Stimulated activated naive CD4-positive, alpha-beta T cell treated with Interleukin-2 at 50 U/mL for 16 hours (primary cell): Measurements from ENCODE around the gene TMEM150B.

Experiments
- DNase-seq: peaks from one replicate; lab custom pipeline; 2025; lab: John Stamatoyannopoulos, UW

Gene TMEM150B

DNA sequence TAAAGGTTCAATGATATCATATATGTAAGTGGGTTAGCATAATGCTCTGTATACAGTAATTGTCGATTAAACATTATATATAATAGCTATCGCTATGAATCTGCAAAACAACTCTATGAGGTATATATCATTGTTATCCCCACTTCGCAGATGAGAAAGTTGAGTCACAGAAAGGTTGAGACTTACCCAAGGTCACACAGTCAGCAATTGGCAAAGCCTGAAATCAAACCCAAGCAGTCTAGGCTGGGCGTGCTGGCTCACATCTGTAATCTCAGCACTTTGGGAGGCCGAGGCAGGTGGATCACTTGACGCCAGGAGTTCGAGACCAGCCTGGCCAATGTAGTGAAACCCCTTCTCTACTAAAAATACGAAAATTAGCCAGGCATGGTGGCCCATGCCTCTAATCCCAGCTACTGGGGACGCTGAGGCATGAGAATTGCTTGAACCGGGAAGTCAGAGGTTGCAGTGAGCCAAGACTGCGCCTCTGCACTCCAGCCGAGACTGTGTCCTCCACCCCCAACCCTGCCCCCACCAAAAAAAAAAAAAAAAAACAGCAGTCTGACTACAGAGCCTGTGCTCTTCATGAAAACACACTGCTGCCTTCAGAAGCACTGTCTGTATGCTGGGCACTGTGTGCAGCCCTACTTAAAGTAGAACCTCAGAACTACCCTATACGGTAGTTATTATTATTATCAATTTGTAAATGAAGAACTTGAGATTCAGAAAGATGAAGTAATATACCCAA, 46.6 kb downstream of the TMEM150B start:
- DNase-seq = no peak

DNA sequence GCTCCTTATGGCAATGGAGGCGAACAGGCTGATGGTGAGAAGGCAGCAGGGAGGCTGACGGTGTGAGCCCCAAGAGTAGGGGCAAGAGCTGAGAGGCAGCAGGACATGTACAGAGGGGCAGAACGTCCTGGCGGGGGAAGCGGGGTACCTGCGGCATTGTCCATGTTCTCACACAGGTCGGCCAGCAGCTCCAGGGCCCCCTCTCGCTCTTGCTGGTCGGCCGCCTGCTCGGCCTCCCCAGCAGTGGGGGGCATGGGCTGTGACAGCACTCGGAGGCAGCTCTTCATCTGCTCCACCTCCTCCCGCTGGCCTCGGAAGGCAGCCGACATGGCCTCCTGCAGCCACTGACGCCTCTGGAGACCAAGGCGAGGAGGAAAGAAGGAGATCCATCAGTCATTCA, 47.6 kb downstream of the TMEM150B start:
- DNase-seq = no peak

DNA sequence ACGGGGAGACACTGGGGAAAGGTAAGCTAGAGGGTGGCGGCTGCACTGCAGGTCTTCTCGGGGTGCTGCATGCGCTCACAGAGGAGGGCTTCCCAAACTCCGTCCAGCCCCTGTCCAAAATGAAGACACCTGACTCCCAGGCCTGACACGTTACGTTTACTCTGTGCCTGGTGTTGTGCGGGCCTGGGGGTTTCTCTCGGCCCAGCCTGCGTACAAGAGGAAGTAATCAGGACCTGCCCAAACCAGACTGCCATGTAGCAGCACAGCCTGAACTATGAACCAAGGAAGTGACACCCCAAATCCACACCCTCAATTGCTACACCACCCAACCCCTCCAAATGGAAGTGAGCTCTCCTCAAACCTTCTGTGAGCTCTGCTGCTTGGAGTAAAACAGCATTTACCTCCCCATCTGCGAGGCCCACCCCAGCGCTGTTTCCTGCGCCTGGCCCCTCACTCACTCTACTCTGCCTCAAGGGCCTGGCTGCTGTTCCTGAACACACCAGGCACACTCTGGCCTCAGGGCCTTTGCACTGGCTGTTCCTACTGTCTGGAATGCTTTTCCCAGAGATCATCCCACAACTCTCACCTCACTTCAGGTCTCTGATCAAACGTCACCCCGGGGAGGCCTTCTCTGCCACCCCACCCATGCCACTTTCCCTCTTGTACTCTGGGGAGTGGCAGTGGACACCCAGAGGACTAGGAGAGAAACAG, 48.3 kb downstream of the TMEM150B start:
- DNase-seq = no peak

DNA sequence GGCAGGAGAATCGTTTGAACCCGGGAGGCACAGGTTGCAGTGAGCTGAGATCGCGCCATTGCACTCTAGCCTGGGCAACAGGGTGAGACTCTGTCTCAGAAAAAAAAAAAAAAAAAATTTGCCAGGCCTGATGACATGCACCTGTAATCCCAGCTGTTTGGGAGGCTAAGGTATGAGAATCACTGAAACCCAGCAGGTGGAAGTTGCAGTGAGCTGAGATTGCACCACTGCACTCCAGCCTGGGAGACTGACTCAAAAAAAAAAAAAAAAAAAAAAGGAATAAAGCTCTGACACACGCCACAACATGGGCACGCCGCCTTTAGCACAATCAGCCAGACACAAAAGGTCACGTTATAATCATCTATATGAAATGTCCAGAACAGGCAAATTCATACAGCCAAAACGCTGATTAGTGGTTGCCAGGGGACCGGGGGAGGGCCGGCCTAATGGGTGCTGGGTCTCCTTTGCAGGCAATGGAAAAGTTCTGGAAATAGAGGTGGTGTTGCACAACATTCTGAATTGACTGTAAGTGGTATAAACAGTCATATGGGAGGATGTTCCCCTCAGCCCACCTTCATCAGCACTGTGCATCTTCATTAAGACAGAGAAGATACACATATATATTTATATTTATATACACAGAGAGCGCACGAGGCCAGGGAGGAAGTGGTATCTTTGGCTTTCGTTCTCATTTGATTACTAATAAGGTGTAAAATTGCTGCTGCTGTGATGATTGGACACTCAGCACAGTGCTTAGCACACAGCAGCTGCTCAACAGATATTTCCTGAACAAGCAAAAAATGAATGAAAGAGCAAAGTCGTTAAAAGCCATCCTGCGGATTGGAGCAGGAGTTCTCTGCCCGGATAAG, 49.1 kb downstream of the TMEM150B start:
- no peak for DNase-seq

DNA sequence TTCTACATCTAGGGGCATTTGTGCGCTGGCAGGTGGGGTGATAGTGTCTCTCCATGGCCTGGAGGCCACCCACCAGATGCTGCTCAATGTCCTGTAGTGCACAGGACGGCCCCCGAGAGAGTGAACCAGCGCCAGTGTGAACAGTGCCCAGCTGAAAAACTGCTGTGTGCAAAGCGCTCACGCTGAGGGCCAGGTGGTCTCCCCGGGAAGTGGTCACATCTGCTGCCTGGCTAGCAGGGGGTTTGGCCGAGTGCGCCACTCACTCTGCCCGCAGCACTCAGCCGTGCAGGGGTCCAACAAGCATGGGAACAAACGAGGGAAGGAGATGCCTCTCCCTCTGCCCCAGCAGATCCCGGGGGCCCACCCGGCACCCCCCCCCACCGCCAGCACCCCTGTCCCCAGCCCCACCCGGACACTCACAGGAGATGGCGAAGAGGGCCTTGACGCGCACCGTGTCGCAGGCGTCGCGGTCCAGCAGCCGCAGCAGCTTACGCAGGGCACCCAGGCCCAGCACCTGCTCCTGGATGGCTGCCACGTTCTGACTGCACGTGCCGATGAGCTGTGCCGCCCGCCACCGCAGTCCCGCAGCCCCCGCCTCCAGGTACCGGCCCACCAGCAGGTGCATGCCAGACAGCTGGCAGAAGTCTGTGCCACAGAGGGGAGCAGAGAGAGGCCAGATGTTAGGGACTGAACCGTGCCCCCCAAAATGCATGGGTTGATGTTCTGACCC, 51.0 kb downstream of the TMEM150B start:
- no peak for DNase-seq

DNA sequence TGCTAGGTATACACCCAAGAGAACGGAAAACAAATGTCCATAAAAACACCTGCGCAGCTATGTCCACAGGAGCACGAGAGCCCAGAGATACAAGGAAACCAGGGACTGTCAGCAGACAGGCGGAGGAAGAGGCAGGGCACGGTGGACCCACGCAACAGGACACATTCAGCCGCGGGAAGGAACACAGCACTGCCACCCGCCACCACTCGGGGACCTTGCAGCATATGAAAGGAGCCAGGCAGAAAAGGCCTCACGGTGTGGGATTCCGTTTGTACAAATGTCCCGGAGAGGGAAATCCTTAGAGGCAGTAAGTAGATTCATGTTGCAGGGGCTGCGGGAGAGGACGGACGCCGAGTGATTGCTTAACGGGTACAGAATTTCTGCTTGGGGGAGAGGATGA, 53.0 kb downstream of the TMEM150B start:
- no peak for DNase-seq

DNA sequence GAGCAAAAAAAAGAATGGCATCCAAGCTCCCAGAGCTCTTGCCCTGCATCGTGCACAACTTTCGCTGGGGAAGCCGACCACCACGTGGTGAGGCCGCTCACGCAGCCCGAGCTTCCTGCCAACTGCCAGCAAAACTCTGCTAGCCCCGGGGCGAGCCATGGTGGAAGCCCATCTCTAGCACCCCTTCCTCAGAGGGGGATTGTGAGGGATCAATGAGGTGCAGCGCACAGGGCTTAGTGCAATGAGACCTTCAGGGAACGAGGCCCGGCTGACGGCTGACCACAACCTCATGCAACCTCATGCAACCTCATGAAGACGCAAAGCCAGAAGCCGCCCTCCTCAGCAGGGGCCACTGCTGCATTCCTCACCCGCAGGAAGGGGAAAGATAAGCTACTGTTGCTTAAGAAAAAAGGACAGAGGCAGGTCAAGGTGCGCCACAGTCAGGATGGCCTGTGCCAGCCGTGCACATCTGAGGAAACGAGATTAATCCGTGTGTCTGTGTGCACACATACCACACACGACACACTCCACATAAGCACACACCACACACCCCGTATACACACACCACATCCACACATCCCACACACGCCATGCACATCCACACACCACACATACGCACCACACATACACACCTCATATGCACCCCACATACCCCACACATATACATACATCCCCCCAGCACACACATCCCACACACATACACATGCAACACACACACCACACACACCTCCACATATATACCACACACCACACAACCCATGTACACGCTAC, 54.8 kb downstream of the TMEM150B start:
- DNase-seq = no peak

DNA sequence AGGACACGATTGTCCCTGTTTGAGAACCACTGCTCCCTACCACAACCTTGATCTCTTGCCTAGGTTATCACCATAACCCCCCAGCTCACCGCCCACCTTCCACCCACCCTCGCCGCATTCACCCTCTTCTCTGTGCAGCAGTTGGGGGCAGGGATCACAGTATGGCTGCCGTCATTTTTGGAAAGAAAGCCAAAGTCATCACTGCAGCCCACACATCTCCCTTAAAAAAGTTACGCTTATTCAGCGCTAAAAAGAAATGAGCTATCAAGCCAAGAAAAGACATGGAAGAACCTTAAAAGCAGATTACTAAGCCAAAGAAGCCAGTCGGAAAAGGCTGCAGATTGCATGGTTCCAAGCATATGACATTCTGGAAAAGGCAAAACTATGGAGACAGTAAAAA, 55.8 kb downstream of the TMEM150B start:
- DNase-seq = no peak

DNA sequence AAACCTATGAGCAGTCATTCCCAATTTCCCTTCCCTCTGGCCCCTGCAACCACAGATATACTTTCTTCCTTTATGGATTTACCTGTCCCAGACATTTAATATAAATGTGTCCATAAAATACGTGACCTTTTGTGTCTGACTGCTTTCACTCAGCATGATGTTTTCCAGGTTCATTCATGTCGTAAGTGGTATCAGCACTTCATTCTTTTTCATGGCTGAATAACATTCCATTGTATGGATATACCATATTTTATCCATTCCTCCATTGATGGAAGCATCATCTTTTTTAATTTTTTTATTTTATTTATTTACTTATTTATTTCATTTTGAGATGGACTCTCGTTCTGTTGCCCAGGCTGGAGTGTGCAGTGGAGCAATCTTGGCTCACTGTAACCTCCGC, 58.3 kb downstream of the TMEM150B start:
- DNase-seq = no peak

DNA sequence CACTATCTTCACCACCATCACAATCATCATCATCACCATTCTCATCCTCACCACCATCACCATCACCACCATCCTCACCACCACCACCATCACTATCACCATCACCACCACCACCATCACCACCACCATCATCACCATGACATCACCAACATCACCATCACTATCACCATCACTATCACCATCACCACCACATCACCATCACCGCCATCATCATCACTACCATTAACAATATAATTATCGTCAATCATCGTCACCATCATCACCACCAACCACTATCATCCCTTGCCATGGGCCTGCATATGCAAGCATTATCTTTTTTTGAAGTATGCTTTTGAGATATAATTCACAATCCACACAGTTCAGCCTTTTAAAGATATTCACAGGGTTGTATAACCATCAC, 58.7 kb downstream of the TMEM150B start:
- DNase-seq = no peak

DNA sequence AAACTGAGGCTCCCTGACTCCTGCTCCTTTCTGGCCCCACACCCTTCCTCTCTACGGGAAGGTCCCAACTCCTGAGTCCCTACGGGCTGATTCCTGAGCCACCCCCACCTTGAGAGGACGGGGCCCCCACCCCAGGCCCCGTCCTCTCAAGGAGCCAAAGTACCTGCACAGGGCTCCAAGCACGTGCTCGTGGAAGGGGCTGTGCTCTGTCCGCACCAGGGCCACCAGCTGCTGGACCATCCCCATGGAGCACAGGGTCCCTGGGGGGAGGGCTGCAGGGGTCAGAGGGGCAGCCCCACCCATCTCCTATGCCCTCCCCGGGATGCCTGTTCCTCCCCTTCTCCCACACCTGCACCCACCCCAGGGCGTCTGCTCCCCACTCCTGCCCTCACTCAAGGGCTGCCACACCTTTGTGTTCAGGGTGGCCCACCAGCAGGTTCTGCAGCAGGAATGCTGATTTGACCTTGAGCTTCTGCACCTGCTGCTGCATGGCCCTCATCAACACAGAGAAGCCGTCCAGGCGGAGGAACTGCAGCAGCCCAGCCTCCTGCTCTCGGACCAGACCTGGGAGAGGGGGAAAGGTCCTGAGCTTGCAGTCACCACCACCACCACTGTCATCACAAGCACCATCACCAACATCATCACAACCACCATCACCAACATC, 59.3 kb downstream of the TMEM150B start:
- DNase-seq = no peak

DNA sequence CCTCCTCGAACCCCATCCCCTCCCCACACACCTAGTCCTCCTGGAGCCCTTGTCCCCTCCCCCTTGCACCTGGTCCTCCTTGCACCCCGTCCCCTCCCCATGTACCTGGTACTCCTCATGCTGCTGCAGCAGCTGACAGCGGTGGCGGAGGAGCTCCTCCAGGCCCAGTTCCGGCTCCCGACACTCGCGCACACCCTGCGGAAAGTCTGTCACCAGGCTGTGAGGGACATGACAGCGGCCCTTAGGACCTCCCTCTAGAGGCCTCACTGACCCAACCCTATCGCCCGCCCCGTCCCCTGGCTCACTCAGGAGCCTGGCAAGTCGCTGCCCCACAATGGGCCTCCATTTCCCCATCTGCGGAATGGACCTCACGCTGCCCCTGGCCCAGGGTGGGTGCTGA, 60.0 kb downstream of the TMEM150B start:
- DNase-seq = no peak

DNA sequence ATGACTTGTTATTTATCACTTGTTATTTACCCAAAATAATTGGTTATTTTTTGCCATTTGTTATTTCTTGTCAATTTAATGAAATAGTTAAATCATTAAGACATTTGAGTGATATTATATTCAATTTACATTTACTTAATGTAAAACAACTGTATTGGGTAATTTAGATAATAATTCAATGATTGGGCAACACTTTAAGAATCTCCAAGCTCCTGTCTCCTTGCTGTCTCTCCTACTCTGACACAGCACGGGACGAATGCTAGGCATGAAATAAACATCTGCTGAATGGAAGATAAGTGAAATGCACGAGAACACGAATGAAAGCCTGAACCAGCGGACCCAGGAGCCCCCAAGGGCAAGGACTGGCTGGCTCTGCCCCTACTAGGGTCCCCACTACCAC, 60.6 kb downstream of the TMEM150B start:
- no peak for DNase-seq
